ENCODE data around the gene IGF2BP2.

DNA sequence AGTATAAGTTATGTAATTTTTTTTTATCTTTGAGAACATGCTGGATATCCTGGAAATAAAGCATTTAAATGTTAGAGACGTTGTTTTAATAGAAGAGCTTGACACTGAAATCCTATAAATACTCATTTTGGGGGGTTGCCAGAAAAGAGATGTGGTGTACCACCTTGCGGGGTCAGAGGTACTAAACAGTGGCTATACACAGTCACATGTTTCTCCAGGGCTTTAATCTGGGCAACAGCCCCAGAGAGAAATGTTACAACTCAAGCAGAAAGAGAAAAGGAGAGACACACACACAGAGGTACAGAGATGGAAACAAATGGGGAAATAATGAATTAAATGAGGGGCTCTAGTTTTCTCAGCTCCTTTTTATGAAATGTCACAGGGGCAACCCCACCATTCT is 124.9 kb downstream of the IGF2BP2 start:
- TF ChIP-seq, protein P1, sequence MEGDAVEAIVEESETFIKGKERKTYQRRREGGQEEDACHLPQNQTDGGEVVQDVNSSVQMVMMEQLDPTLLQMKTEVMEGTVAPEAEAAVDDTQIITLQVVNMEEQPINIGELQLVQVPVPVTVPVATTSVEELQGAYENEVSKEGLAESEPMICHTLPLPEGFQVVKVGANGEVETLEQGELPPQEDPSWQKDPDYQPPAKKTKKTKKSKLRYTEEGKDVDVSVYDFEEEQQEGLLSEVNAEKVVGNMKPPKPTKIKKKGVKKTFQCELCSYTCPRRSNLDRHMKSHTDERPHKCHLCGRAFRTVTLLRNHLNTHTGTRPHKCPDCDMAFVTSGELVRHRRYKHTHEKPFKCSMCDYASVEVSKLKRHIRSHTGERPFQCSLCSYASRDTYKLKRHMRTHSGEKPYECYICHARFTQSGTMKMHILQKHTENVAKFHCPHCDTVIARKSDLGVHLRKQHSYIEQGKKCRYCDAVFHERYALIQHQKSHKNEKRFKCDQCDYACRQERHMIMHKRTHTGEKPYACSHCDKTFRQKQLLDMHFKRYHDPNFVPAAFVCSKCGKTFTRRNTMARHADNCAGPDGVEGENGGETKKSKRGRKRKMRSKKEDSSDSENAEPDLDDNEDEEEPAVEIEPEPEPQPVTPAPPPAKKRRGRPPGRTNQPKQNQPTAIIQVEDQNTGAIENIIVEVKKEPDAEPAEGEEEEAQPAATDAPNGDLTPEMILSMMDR (IDR thresholded peaks at IDR 0.05) = no peak
- no peak for TF ChIP-seq POLR2A (IDR thresholded peaks at IDR 0.05)

Data from testis (tissue), 2 donors.